Measurements from ENCODE around the gene EIF3D.
"Not testable (repeated sequence)": the region's sequence is repeated elsewhere in the genome, so short reads cannot be mapped to it uniquely, and the experiment has no call there.

- TF ChIP-seq ZNF580 (CRISPR knock-in tag; IDR thresholded peaks at IDR 0.05; ENCODE audit: borderline replicate concordance, low read depth); SMAD3 (CRISPR knock-in tag; IDR thresholded peaks at IDR 0.05); POLR2A (IDR thresholded peaks at IDR 0.05; ENCODE audit: insufficient read depth in 1 of 2, low read depth in 2 of 2, low read length in 2 of 2); MTF1 (CRISPR knock-in tag; IDR thresholded peaks at IDR 0.05); U2AF2 (IDR thresholded peaks at IDR 0.05; ENCODE audit: low read depth, low read length); ZFP82 (CRISPR knock-in tag; IDR thresholded peaks at IDR 0.05; ENCODE audit: borderline replicate concordance); ZNF883 (CRISPR knock-in tag; IDR thresholded peaks at IDR 0.05; ENCODE audit: not compliant biosample characterization): not testable (repeated sequence)
- TF ChIP-seq, protein P1, sequence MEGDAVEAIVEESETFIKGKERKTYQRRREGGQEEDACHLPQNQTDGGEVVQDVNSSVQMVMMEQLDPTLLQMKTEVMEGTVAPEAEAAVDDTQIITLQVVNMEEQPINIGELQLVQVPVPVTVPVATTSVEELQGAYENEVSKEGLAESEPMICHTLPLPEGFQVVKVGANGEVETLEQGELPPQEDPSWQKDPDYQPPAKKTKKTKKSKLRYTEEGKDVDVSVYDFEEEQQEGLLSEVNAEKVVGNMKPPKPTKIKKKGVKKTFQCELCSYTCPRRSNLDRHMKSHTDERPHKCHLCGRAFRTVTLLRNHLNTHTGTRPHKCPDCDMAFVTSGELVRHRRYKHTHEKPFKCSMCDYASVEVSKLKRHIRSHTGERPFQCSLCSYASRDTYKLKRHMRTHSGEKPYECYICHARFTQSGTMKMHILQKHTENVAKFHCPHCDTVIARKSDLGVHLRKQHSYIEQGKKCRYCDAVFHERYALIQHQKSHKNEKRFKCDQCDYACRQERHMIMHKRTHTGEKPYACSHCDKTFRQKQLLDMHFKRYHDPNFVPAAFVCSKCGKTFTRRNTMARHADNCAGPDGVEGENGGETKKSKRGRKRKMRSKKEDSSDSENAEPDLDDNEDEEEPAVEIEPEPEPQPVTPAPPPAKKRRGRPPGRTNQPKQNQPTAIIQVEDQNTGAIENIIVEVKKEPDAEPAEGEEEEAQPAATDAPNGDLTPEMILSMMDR (CRISPR knock-in tag; IDR thresholded peaks at IDR 0.05): not testable (repeated sequence)
- TF ChIP-seq, protein P2, sequence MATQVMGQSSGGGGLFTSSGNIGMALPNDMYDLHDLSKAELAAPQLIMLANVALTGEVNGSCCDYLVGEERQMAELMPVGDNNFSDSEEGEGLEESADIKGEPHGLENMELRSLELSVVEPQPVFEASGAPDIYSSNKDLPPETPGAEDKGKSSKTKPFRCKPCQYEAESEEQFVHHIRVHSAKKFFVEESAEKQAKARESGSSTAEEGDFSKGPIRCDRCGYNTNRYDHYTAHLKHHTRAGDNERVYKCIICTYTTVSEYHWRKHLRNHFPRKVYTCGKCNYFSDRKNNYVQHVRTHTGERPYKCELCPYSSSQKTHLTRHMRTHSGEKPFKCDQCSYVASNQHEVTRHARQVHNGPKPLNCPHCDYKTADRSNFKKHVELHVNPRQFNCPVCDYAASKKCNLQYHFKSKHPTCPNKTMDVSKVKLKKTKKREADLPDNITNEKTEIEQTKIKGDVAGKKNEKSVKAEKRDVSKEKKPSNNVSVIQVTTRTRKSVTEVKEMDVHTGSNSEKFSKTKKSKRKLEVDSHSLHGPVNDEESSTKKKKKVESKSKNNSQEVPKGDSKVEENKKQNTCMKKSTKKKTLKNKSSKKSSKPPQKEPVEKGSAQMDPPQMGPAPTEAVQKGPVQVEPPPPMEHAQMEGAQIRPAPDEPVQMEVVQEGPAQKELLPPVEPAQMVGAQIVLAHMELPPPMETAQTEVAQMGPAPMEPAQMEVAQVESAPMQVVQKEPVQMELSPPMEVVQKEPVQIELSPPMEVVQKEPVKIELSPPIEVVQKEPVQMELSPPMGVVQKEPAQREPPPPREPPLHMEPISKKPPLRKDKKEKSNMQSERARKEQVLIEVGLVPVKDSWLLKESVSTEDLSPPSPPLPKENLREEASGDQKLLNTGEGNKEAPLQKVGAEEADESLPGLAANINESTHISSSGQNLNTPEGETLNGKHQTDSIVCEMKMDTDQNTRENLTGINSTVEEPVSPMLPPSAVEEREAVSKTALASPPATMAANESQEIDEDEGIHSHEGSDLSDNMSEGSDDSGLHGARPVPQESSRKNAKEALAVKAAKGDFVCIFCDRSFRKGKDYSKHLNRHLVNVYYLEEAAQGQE (IDR thresholded peaks at IDR 0.05; ENCODE audit: borderline replicate concordance in 1 of 2, low read depth in 1 of 2, low read length in 2 of 2): not testable (repeated sequence)
These were observed 9.1 kb downstream of the EIF3D start for GRCh38 chr22:36519906-36520305.
